ENCODE measurements around the gene UPF2. TPM values are rescaled to one million over a fixed set of nuclear protein-coding genes. Genes with fewer than 3 reads are reported as not detected.

UPF2 gene
- polyA plus RNA-seq, 1 donor (not counting 4 experiments of a cell fraction or from before 2014, with no cell fraction given), result 20.3 TPM

DNA sequence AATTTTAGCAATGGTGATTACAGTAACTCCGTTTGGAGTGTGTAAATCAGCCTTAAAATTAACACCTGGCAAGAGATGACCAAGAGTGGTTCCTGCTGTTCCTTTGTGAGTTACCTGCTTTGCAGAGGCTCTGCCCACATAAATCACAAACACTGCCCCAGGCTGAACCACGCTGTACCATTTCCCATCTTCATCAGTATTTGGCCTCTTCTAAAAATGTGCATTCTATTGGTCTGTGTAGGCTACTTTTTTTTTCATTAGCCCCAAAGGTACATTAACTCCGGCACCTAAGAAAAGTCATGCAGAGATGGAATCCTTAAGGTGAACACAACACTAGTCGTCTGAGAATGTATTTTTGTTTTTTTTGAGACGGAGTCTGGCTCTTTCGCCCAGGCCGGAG is 123.3 kb downstream of the UPF2 start:
- H3K27ac ChIP-seq (ENCODE audit: control insufficient read depth, insufficient read depth, low read length), result no peak overlapping the region
- peaks cover 4 to 10% of the 10 kb centered on the region in 2 experiments for H3K36me3 ChIP-seq (ENCODE audit: control insufficient read depth in 2 of 2, extremely low read depth in 1 of 2, insufficient read depth in 2 of 2, low read length in 2 of 2)
- no peaks in the 10 kb centered on the region for H3K9me1 ChIP-seq (ENCODE audit: control insufficient read depth, extremely low read depth, insufficient read depth, low read length)
- no peaks in the 10 kb centered on the region for H3K79me2 ChIP-seq (ENCODE audit: control insufficient read depth, insufficient read depth, low read length)
- FAIRE-seq, result no peak
- no peak overlapping the region for H3K4me3 ChIP-seq (ENCODE audit: control insufficient read depth in 2 of 3, extremely low read depth in 1 of 3, insufficient read depth in 2 of 3, low read depth in 1 of 3, low read length in 3 of 3)
- H4K20me1 ChIP-seq (ENCODE audit: control insufficient read depth, extremely low read depth, insufficient read depth, low read length), result no peaks in the 10 kb centered on the region
- DNase-seq (ENCODE audit: low read depth, low spot score), result no peak
- dilution Hi-C loops (cut with MboI; ENCODE audit: extremely low pct_ligation_motif_present, low sequenced_read_pairs), result no loop called here
- H3K27me3 ChIP-seq (ENCODE audit: control insufficient read depth, extremely low read depth, insufficient read depth, low read length), result no peaks in the 10 kb centered on the region
- H3K4me2 ChIP-seq (ENCODE audit: control insufficient read depth, extremely low read depth, insufficient read depth, low read depth, low read length), result no peak overlapping the region
- TF ChIP-seq, protein P1, sequence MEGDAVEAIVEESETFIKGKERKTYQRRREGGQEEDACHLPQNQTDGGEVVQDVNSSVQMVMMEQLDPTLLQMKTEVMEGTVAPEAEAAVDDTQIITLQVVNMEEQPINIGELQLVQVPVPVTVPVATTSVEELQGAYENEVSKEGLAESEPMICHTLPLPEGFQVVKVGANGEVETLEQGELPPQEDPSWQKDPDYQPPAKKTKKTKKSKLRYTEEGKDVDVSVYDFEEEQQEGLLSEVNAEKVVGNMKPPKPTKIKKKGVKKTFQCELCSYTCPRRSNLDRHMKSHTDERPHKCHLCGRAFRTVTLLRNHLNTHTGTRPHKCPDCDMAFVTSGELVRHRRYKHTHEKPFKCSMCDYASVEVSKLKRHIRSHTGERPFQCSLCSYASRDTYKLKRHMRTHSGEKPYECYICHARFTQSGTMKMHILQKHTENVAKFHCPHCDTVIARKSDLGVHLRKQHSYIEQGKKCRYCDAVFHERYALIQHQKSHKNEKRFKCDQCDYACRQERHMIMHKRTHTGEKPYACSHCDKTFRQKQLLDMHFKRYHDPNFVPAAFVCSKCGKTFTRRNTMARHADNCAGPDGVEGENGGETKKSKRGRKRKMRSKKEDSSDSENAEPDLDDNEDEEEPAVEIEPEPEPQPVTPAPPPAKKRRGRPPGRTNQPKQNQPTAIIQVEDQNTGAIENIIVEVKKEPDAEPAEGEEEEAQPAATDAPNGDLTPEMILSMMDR (optimal IDR thresholded peaks at IDR 0.05 in 1 of 3, IDR thresholded peaks at IDR 0.05 in 1 of 3, conservative IDR thresholded peaks at IDR 0.05 in 1 of 3; ENCODE audit: extremely low read depth in 1 of 3, insufficient read depth in 2 of 3, low read length in 3 of 3), result no peak
- no peak for TF ChIP-seq EZH2 (IDR thresholded peaks at IDR 0.05; ENCODE audit: low read length)
- no peak overlapping the region for H3K9ac ChIP-seq (ENCODE audit: control insufficient read depth, extremely low read depth, insufficient read depth, low read length)
- H3K9me3 ChIP-seq (ENCODE audit: control insufficient read depth, low read depth, low read length), result no peaks in the 10 kb centered on the region
- H2AFZ ChIP-seq (ENCODE audit: control insufficient read depth, low read length), result no peak overlapping the region
- peaks cover 4% of the 10 kb centered on the region for H3K4me1 ChIP-seq (ENCODE audit: control insufficient read depth, extremely low read depth, insufficient read depth, low read length)

DNA sequence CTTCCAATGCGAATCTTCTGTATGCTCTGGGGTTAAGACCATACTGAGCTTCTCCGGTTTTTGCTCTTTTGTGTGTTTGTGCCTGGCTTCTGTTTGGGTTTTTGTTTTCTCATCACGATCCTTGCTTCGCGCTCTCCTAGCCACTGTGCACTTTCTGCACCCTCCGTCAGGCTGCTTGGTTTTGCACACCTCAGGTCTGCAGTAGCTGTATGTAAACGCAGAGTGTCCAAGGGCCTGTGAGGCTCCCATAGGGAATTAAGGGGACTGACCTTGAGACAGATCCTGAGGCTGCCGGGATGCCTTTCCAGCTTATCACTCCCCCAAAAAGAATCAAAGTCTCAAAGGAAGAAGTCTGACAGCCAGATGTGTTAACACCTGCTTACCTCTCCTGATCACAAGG is 124.2 kb downstream of the UPF2 start:
- Histone ChIP-seq H4K20me1 (ENCODE audit: control insufficient read depth, extremely low read depth, insufficient read depth, low read length) (no peaks in the 10 kb centered on the region), H3K27me3 (ENCODE audit: control insufficient read depth, extremely low read depth, insufficient read depth, low read length) (no peaks in the 10 kb centered on the region), H2AFZ (ENCODE audit: control insufficient read depth, low read length) (no peak overlapping the region), H3K27ac (ENCODE audit: control insufficient read depth, insufficient read depth, low read length) (no peak overlapping the region), H3K9me3 (ENCODE audit: control insufficient read depth, low read depth, low read length) (no peaks in the 10 kb centered on the region), H3K4me2 (ENCODE audit: control insufficient read depth, extremely low read depth, insufficient read depth, low read depth, low read length) (no peak overlapping the region), H3K79me2 (ENCODE audit: control insufficient read depth, insufficient read depth, low read length) (no peaks in the 10 kb centered on the region), H3K9ac (ENCODE audit: control insufficient read depth, extremely low read depth, insufficient read depth, low read length) (no peak overlapping the region), H3K36me3 (ENCODE audit: control insufficient read depth in 2 of 2, extremely low read depth in 1 of 2, insufficient read depth in 2 of 2, low read length in 2 of 2) (peaks cover 4 to 9% of the 10 kb centered on the region in 2 experiments), H3K9me1 (ENCODE audit: control insufficient read depth, extremely low read depth, insufficient read depth, low read length) (no peaks in the 10 kb centered on the region), H3K4me3 (ENCODE audit: control insufficient read depth in 2 of 3, extremely low read depth in 1 of 3, insufficient read depth in 2 of 3, low read depth in 1 of 3, low read length in 3 of 3) (no peak overlapping the region), H3K4me1 (ENCODE audit: control insufficient read depth, extremely low read depth, insufficient read depth, low read length) (peaks cover 4% of the 10 kb centered on the region)
- DNase-seq (ENCODE audit: low read depth, low spot score), result no peak
- no peak for TF ChIP-seq EZH2 (IDR thresholded peaks at IDR 0.05; ENCODE audit: low read length)
- TF ChIP-seq, protein P1 (optimal IDR thresholded peaks at IDR 0.05 in 1 of 3, IDR thresholded peaks at IDR 0.05 in 1 of 3, conservative IDR thresholded peaks at IDR 0.05 in 1 of 3; ENCODE audit: extremely low read depth in 1 of 3, insufficient read depth in 2 of 3, low read length in 3 of 3), result no peak
- FAIRE-seq, result no peak
- dilution Hi-C loops (cut with MboI; ENCODE audit: extremely low pct_ligation_motif_present, low sequenced_read_pairs), result no loop called here
